H54 (cell line): Measurements from ENCODE around the gene DLG3.
"Not testable (repeated sequence)": the region's sequence is repeated elsewhere in the genome, so short reads cannot be mapped to it uniquely, and the experiment has no call there.

Experiments used
- DNase-seq: peaks from one replicate; pipeline ENCODE4 v3.0.0; 2011; ENCODE audit warnings: low spot score, mixed read lengths; ENCODE audit not compliant: insufficient read length
- FAIRE-seq: peaks from 3 replicates; lab custom pipeline; 2011; peaks lifted over from hg19 to GRCh38; lab: Jason Lieb, UNC
- POLR2A ChIP-seq: IDR thresholded peaks from 2 replicates; pipeline ENCODE4 v1.6.1; 2011; ENCODE audit warnings: low read depth, mild to moderate bottlenecking, low read length

Gene DLG3

DNA sequence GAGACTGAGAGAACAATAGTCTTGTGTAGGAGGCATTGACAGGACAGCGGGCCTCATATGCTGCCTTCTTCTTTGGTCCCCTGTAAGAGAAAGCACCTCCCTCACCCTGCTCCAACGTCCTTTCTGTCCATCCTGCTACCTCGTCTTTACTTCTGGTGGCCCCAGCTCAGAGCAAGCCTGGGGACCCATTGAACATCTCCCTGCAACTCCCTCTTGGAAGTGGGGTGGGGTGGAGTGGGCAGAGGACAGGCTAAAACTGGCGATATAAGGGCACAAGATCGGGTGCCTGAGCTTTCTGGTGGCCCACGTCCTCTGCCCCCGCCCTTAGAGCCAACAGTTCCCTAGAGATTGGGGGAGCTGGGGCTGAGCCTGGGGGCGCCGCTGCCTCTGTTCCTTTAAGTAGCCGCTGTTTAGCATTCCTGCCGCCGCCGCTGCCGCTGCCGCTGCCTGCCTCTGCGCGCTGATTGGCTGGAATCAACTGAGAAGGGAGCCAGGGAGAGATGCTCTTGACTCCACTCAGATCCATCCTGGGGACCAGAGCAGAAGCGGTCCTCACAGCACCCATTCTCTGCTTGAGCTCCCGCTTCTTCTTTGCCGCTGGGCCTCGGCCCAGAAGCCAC, at the start of gene DLG3:
Gene DLG3 (plus strand): TSS at position 510 of the 620 bp plus-strand sequence. CDS start 367 bp downstream, outside the sequence.
- 0 out of 2 replicates have a peak, but pooled peaks have one; percentile 27 for TF ChIP-seq POLR2A
- no peak for FAIRE-seq
- peak; percentile 57 for DNase-seq

DNA sequence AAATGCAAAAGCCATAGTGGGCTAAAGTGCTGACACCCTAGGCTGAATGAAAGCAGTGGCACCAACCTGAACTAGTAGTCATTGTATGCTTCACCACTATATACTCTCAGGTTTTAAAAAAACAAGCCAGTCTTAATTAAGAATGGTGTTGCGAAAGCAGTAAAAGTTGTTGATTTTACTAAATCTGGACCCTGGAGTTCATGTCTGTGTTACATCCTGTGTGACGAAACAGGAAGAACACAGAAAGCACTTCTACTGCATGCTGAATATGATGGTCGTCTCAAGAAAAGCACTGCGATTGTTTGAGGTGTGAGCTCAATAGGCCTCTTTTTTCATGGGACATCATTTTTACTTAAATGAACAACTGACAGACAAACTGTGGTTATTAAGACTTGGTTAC, 45.7 kb upstream of the DLG3 start:
- FAIRE-seq, result no peak

DNA sequence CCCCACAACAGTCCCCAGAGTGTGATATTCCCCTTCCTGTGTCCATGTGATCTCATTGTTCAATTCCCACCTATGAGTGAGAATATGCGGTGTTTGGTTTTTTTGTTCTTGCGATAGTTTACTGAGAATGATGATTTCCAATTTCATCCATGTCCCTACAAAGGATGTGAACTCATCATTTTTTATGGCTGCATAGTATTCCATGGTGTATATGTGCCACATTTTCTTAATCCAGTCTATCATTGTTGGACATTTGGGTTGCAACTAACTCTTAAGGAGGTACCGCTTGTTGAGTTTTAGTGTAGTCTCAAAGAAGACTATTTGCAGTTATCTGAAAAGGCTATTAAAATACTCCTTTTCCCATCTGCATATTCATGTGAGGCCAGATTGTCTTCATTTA, 44.5 kb upstream of the DLG3 start:
- DNase-seq, FAIRE-seq: not testable (repeated sequence)

More for the DNA sequence above, 45.7 kb upstream of the DLG3 start:
- TF ChIP-seq POLR2A, result no peak
- DNase-seq, result no peak

DNA sequence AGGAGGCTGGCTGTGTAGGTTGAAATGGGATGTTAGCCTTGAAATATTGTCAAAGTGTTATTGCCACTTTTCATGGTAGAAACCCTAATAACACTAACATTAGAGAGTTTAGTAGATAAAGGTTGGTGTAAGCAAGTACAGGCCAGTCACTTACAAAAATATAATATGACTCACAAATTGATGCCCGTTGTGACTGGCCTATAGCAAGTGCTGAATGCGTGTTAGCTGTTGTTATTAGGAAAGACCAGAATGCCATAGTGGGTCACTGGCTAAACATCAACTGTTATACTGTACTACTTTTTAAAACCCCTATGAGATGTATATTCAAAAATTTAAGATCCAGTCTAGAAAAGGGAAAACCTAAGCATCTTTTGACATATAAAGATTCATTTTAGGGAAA, 41.9 kb upstream of the DLG3 start:
- TF ChIP-seq POLR2A, result no peak
- FAIRE-seq (no peak), DNase-seq (no peak)

DNA sequence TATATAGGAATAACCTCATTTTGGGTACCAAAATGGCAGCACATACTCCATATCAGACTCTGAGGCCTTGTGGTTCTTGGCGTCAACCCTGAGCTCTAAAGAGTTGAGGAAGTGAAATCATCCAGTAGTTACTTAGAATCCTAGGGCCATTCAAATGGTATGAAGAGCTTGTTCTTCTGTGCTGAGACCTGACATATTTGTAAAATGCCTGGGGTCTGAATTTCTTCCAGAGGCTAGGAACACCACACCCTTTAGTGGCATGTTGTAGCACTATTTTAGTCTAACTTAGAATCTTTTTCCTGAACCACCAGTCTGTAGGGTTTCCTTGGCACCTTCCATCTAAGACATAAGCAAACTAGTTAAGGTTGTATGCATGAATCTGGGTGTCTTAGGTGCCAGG, 39.6 kb upstream of the DLG3 start:
- no peak for TF ChIP-seq POLR2A
- DNase-seq (no peak), FAIRE-seq (no peak)

DNA sequence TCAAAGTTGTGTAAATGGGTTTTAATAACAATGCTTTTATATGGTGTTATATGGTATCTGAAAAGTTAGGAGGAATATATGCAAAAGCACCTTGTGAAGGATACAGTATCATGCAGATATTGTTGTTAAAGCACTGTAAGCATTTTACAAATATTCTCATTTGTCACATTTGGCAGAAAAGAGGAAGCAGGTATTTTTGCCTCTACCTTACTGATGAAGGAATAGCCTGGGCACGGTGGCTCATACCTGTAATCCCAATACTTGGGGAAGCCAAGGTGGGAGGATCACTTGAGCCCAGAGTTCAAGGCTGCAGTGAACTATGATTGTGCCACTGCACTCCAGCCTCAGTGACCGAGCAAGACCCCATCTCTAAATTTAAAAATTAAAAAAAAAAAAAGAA, 33.7 kb upstream of the DLG3 start:
- TF ChIP-seq POLR2A, result no peak
- FAIRE-seq (no peak), DNase-seq (no peak)

DNA sequence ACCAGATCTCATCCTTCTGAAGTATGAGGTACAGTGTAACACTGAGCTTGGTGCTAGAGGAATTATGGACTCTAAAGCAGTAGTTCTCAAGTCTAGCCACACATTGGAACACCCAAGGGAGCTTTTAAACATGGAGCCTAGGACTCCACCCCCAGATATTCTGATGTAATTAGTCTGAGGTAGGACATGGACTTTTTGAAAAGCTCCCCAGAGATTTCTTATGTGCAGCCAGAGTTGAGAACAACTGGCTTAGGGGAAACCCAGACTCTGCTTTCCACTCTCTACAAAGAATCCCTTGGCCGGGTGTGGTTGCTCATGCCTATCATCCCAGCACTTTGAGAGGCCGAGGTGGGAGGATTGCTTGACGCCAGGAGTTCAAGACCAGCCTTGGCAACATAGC, 33.2 kb upstream of the DLG3 start:
- DNase-seq (no peak), FAIRE-seq (no peak)
- no peak for TF ChIP-seq POLR2A

DNA sequence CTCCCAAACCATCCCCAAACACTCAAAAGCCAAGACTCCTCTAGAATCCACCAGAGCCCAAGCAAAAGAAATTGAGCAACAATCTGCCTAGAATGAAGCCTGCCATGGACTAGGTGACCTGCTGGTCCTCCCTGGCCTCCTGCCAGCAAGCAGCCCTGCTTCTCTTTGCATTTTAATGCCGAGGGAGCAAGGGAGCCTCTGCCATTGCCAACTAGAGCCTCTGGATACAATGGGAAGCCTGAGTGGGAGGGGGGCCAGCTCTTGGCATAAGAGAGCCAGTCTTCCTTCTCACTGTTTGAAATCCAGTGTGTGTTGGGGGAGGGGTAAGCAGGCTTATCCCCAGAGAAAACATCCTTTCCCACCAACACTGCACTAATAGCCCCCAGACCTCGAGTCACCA, 23.0 kb upstream of the DLG3 start:
- no peak for DNase-seq
- no peak for FAIRE-seq
- no peak for TF ChIP-seq POLR2A

DNA sequence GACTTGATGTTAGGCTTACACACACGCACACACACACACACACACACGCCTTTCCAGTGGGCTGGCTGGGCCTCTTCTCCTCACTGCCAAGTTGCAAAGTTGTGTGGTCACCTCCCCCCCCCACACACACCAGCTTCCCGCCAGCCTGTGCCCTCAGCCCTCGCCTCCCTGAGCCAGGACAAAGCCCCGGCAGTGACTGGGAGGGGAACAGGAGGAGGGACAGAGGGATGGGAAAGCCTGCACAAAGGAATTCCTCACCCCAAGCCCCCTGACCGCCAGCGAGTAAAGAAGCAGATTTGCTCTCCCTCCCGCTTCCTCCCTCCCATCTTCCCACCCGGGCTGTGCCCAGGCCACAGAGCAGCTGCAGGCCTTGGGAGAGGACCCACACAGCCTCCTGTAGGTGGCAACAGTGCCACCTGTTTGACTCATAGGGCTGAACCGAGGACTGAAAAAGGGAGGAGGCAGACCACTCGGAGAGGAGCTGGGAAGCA, 21.7 kb upstream of the DLG3 start, which contains the start of gene GDPD2:
Gene GDPD2 (plus strand): TSS at position 464 of the 491 bp plus-strand sequence. CDS start 1,671 bp downstream, outside the sequence.
- no peak for FAIRE-seq
- no peak for TF ChIP-seq POLR2A
- no peak for DNase-seq

DNA sequence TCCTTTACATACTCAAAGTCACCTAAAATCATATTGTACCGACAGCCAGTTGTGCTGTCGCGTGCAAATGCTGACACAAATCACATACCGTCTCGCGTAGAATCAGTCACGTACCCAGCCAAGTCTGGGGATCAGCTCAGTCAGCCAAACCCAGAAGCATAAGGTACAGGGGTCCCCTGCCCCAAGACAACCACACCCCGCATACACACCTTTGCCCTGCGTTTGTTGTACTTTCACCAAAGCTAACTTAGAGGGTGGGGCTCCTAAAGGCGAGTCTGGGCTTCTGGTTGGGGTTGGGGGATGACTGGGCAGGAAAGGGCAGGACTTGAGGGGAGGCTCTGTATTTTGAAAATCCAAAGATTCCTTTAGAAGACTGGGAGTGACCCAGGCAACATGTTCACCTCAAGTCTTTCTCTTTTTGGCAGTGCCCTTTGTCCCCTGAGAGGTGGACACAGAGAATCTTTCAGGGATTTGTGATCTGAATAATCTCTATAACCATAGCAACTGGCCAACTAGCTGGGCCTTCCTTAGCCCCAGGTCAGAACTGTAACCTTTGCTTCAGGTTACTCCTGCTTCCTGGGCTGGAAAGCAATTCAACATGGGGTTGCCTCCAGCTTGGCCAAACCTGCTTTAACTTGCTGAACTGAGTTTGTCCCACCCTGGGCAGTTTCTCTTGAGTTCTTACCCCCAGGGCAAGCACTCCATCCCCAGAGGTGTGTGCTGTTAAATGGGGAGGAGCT, 20.5 kb upstream of the DLG3 start:
- FAIRE-seq, result no peak
- DNase-seq, result no peak
- TF ChIP-seq POLR2A, result no peak

DNA sequence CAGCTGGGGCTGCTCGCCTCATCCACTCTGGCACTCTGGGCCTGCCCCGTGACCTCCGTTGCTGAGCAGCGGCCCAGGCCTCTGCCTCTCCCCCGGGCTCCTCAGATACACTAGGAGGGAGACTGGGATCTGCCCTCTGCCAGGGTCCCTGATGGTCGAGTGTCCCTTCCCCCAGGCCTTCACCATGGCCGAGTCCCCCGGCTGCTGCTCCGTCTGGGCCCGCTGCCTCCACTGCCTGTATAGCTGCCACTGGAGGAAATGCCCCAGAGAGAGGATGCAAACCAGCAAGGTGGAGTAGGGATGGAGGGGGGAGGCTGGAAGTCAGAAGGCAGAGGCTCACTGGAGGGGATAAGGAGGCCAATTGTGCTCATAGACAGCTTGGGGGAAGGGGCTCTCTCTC, 19.8 kb upstream of the DLG3 start:
- no peak for DNase-seq
- no peak for FAIRE-seq
- no peak for TF ChIP-seq POLR2A

DNA sequence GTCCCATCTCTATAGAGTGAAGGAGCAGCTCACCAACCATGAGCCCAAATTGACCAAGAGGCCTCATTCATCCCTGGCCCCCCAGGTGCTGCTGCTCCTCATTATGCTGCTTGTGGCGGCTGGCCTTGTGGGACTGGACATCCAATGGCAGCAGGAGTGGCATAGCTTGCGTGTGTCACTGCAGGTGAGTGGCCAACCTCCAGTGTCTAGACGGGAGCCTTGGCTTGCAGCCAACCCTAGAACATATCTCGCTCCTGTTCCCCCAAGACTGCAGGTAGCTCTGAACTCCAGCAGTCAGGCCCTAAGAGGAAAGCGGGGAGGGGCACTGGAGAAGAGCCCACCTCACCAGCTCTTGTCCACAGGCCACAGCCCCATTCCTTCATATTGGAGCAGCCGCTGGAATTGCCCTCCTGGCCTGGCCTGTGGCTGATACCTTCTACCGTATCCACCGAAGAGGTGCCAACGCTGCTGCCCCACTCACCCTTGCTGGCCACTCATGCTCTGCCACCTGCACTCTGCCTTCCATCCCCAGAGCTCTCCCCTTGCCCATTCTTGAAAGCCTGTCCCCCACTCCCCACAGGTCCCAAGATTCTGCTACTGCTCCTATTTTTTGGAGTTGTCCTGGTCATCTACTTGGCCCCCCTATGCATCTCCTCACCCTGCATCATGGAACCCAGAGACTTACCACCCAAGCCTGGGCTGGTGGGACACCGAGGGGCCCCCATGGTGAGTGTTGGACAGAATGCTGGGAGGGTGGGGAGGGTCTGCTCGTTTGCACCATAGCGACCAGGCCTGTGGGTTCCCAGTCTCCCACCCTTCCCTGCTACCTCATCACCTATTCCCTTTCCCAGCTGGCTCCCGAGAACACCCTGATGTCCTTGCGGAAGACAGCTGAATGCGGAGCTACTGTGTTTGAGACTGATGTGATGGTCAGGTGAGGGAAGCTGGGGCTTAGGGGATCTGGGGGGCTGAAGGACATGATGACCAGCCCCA, 18.1 kb upstream of the DLG3 start:
- no peak for TF ChIP-seq POLR2A
- DNase-seq (no peak), FAIRE-seq (no peak)

DNA sequence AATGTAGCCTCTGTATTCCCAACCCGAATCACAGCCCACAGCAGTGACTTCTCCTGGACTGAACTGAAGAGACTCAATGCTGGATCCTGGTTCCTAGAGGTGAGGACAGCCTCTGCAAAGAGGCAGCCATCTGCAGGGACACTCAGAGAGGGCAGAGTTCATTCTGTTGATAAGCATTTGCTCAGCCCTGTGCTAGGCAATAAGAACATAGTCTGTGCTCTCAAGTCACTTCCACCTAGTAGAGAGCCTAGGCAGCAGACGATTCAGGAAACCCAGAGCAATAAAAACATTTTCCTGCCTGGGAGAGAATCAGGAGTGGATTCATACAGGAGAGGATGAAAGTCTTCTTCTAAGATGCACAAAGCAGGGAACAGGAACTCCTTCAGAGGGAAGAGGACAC, 17.3 kb upstream of the DLG3 start:
- no peak for TF ChIP-seq POLR2A
- FAIRE-seq, result no peak

More for the DNA sequence above, 17.3 kb upstream of the DLG3 start:
- DNase-seq, result no peak
